ENCODE measurements around the gene HSPA2.
"Not testable (repeated sequence)": the region's sequence is repeated elsewhere in the genome, so short reads cannot be mapped to it uniquely, and the experiment has no call there.

HSPA2 gene

GRCh38 chr14:64561631-64562030 is 21.1 kb downstream of the HSPA2 start:
- H3K4me3 ChIP-seq (ENCODE audit: low read depth, low read length), result no peak overlapping the region
- no peak for TF ChIP-seq CTCF (IDR thresholded peaks at IDR 0.05; ENCODE audit: low read depth, low read length)
- DNase-seq (ENCODE audit: low read depth, low spot score), result no peak
- in situ Hi-C loops (cut with HindIII; ENCODE audit: low sequenced_read_pairs), result no loop called here

- no peak for TF ChIP-seq CTCF (IDR thresholded peaks at IDR 0.05; ENCODE audit: low read depth, low read length)
- no peak overlapping the region for H3K4me3 ChIP-seq (ENCODE audit: low read depth, low read length)
- in situ Hi-C loops (cut with HindIII; ENCODE audit: low sequenced_read_pairs), result no loop called here
- no peak for DNase-seq (ENCODE audit: low read depth, low spot score)
Measured at GRCh38 chr14:64562436-64562835, 21.9 kb downstream of the HSPA2 start.

GRCh38 chr14:64563696-64564095 is 23.2 kb downstream of the HSPA2 start:
- no peak for DNase-seq (ENCODE audit: low read depth, low spot score)
- H3K4me3 ChIP-seq (ENCODE audit: low read depth, low read length), result no peak overlapping the region
- TF ChIP-seq CTCF (IDR thresholded peaks at IDR 0.05; ENCODE audit: low read depth, low read length), result no peak
- in situ Hi-C loops (cut with HindIII; ENCODE audit: low sequenced_read_pairs), result no loop called here

GRCh38 chr14:64566651-64567122 is 26.1 kb downstream of the HSPA2 start:
- H3K4me3 ChIP-seq (ENCODE audit: low read depth, low read length), result no peak overlapping the region
- in situ Hi-C loops (cut with HindIII; ENCODE audit: low sequenced_read_pairs), result no loop called here
- TF ChIP-seq CTCF (IDR thresholded peaks at IDR 0.05; ENCODE audit: low read depth, low read length), result no peak
- no peak for DNase-seq (ENCODE audit: low read depth, low spot score)

- TF ChIP-seq CTCF (IDR thresholded peaks at IDR 0.05; ENCODE audit: low read depth, low read length), result no peak
- in situ Hi-C loops (cut with HindIII; ENCODE audit: low sequenced_read_pairs), result no loop called here
- peak; percentile 74 for DNase-seq (ENCODE audit: low read depth, low spot score)
- H3K4me3 ChIP-seq (ENCODE audit: low read depth, low read length), result no peak overlapping the region
Measured at GRCh38 chr14:64569138-64569631, 28.6 kb downstream of the HSPA2 start.

GRCh38 chr14:64569646-64570045 is 29.1 kb downstream of the HSPA2 start:
- DNase-seq (ENCODE audit: low read depth, low spot score); in situ Hi-C loops (cut with HindIII; ENCODE audit: low sequenced_read_pairs); H3K4me3 ChIP-seq (ENCODE audit: low read depth, low read length): not testable (repeated sequence)

- no peak for DNase-seq (ENCODE audit: low read depth, low spot score)
- no peak for TF ChIP-seq CTCF (IDR thresholded peaks at IDR 0.05; ENCODE audit: low read depth, low read length)
- in situ Hi-C loops (cut with HindIII; ENCODE audit: low sequenced_read_pairs), result no loop called here
- H3K4me3 ChIP-seq (ENCODE audit: low read depth, low read length), result no peak overlapping the region
Measured at GRCh38 chr14:64572386-64573104, 32.0 kb downstream of the HSPA2 start.
